ENCODE results near the gene HTR2B. TPM values are rescaled to one million over a fixed set of nuclear protein-coding genes. Genes with fewer than 3 reads are reported as not detected.
"Not testable (repeated sequence)": the region's sequence is repeated elsewhere in the genome, so short reads cannot be mapped to it uniquely, and the experiment has no call there.

Gene HTR2B
- total and polyA plus RNA-seq, 8 donors, result 0.31 to 1.1 (median 0.47) TPM

- intact Hi-C loops (cut with DNase I), result no loop called here
These were observed 21.8 kb upstream of the HTR2B start for GRCh38 chr2:231146665-231147064.

GRCh38 chr2:231144896-231145295, 20.1 kb upstream of the HTR2B start:
- ATAC-seq (no peak), DNase-seq (no peak)
- H3K4me1 ChIP-seq, result no peaks in the 10 kb centered on the region
- TF ChIP-seq CTCF (IDR thresholded peaks at IDR 0.05), result no peak
- H3K27me3 ChIP-seq, result no peaks in the 10 kb centered on the region
- peaks cover 0 to 54% of the 10 kb centered on the region in 2 donors for H3K36me3 ChIP-seq
- H3K9me3 ChIP-seq, result no peaks in the 10 kb centered on the region
- intact Hi-C loops (cut with DNase I), result no loop called here
- H3K4me3 ChIP-seq, result no peak overlapping the region
- no peak overlapping the region for H3K27ac ChIP-seq

More at GRCh38 chr2:231146665-231147064, 21.8 kb upstream of the HTR2B start:
- no peak for TF ChIP-seq CTCF (IDR thresholded peaks at IDR 0.05)
- no peak for ATAC-seq
- H3K36me3 ChIP-seq, result peaks cover 0 to 50% of the 10 kb centered on the region in 2 donors
- no peak for DNase-seq
- no peaks in the 10 kb centered on the region for H3K9me3 ChIP-seq
- H3K4me1 ChIP-seq, result no peaks in the 10 kb centered on the region
- no peak overlapping the region for H3K27ac ChIP-seq
- no peak overlapping the region for H3K4me3 ChIP-seq
- no peaks in the 10 kb centered on the region for H3K27me3 ChIP-seq

- H3K4me1 ChIP-seq; H3K4me3 ChIP-seq; H3K9me3 ChIP-seq; H3K27ac ChIP-seq; H3K27me3 ChIP-seq; ATAC-seq; intact Hi-C loops (cut with DNase I): not testable (repeated sequence)
- DNase-seq, result peak in 1 of 4 donors; percentile 50
- H3K36me3 ChIP-seq, result peaks cover 0 to 29% of the 10 kb centered on the region in 2 donors
These were observed 16.0 kb upstream of the HTR2B start for GRCh38 chr2:231140808-231141207.

GRCh38 chr2:231139796-231140195, 15.0 kb upstream of the HTR2B start:
- intact Hi-C loops (cut with DNase I), result no loop called here
- Histone ChIP-seq H3K27me3 (no peaks in the 10 kb centered on the region), H3K4me1 (no peaks in the 10 kb centered on the region), H3K4me3 (no peak overlapping the region), H3K27ac (no peak overlapping the region), H3K9me3 (no peaks in the 10 kb centered on the region), H3K36me3 (peaks cover 0 to 28% of the 10 kb centered on the region in 2 donors)
- DNase-seq (no peak), ATAC-seq (no peak)
- no peak for TF ChIP-seq CTCF (IDR thresholded peaks at IDR 0.05)

GRCh38 chr2:231138699-231139098, 13.9 kb upstream of the HTR2B start:
- DNase-seq, result peak in 1 of 4 donors; percentile 20
- intact Hi-C loops (cut with DNase I), result no loop called here
- H3K4me3 ChIP-seq, result no peak overlapping the region
- H3K27me3 ChIP-seq, result no peaks in the 10 kb centered on the region
- H3K36me3 ChIP-seq, result peaks cover 0 to 28% of the 10 kb centered on the region in 2 donors
- no peak for ATAC-seq
- H3K4me1 ChIP-seq, result no peaks in the 10 kb centered on the region
- TF ChIP-seq CTCF (IDR thresholded peaks at IDR 0.05), result no peak
- H3K27ac ChIP-seq, result no peak overlapping the region
- no peaks in the 10 kb centered on the region for H3K9me3 ChIP-seq
